ENCODE measurements around the gene GFPT1.

Gene GFPT1

DNA sequence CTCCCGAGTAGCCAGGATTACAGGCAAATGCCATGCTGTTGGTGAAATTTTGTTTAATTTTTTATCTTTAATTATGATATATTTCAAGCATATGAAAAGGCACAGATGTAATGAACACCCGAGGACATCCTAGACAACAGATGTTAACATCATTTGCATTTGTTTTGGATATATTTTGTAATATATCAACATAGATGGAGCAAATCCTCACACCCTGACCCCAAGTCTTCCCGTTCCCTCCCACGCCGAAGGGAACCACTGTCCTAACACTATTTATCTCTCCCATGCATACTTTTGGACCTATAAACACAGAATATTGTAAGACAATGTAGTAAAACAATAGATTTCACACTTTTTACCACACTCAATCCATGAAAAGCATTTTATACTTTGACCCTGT is 99.5 kb downstream of the GFPT1 start:
- DNase-seq: no peak

DNA sequence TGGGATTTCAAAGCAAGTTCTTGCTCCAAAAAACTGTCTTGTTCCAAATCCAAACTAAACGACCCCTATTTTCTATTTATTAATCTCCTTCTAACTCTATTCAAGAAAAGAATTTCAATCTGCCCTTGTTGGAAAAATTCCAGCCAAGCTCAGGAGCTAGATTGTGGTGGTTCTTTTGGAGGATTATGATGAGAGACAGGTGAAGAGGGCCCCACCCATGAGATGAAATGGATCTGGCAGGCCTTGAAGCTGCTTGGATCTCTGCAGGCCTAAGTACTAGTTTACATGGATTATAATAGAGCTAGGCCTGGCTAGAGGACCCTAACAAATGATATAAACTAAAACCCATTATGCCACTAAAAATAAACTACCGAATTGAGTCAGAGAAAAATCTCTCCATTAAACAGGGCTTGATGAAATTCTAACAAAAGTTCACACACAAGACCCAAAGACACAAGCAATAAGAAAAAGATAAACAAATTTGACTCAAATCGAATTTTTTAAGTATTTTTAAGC is 101.6 kb downstream of the GFPT1 start:
- no peak for DNase-seq

DNA sequence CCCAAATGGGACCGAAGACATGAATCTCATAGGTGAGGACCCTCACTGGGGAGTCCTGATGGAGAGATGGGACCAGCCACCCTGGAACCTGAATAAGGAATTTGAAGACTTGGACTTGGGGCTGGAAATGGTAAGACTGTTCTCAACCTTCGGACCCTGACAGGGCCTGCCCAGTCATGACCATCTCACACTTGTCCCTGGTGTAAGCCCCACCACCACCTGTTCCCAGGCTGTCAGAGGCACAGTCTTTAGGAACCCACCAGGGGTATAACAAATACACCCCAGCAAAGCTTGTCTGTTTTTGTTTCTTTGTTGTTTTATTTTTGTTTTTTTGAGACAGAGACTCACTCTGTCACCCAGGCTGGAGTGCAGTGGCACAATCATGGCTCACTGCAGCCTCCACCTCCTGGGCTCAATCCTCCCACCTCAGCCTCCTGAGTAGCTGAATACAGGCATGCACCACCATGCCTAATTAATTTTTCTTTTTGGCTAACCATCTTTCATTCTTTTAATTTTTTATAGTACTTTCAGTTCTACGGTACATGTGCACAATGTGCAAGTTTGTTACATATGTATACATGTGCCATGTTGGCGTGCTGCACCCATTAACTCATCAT is 106.1 kb downstream of the GFPT1 start:
- DNase-seq: no peak

GRCh38 chr2:69279931-69280681 is 106.9 kb downstream of the GFPT1 start:
- no peak for DNase-seq

GRCh38 chr2:69279211-69279610 is 107.8 kb downstream of the GFPT1 start:
- DNase-seq: no peak

DNA sequence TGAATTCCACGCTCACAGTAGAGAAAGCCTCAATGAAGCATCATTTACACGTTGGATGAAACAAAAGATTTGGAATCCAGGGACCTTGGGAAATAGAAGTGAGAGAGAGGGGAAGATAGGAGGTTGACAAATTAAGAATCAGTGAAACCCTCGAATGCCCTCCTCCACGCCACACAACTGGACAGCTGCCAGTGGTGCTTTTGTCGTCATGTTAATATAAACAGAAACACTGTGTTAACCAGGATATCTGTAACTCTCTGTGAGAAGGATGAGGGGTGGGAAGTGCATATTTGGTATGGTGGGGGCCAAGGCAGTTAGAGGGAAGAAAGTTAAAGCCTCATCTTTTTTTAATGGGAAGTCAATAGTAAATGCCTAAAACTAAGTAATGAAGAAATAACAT is 108.7 kb downstream of the GFPT1 start:
- DNase-seq: no peak

- no peak for DNase-seq
Observed at GRCh38 chr2:69275490-69275889, 111.5 kb downstream of the GFPT1 start.

DNA sequence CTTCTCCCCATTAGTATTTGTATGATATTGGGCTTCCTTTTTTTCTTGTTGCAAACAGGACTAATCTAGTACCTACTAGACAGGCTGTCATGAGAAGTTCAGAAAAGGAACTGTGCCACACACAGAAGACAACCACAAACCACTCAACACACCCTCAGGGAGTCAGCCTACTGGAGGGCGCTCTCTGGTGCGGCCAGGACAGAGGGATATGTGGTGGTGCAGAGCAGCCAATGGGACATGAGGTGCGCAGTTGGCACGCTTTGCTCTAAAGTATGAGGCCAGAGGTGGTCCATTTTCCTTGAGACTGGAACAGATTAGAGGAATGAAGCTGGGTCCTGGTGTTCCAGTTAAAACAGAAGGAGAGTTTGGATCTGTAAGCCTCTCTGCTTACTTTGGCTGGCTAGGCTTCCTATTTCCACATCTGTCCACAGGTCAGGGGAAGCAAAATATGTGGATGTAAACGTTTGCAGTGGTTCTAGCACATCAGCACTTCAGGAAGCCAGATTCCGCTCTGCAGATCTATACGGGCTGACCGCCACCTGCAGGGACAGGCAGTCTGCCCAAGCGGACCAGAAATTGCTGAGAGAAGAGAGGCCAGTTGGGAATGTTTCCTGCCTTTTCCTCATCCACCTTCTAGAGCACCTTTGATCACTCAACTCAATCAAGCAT is 114.1 kb downstream of the GFPT1 start:
- DNase-seq: no peak

GRCh38 chr2:69271831-69272257 is 115.2 kb downstream of the GFPT1 start:
- no peak for DNase-seq

All from stimulated activated CD4-positive, alpha-beta T cell treated with anti-CD3 and anti-CD28 coated beads, Interleukin-12 subunit alpha, Interleukin-12 subunit beta, amount 100 ng/mL, for 4 hours (primary cell).